SK-N-SH (cell line): ENCODE measurements around the gene CSTPP1. TPM values are rescaled to one million over a fixed set of nuclear protein-coding genes. Genes with fewer than 3 reads are reported as not detected.
"Not testable (repeated sequence)": the region's sequence is repeated elsewhere in the genome, so short reads cannot be mapped to it uniquely, and the experiment has no call there.

Source experiments
- CTCF ChIA-PET: fragments of 300-600, 350-600 bp; formaldehyde crosslinking; extraction: SDS; loops from one replicate; lab custom pipeline; 2021; lab: Yijun Ruan, JAX
- POLR2A ChIA-PET: fragments of 350-600 bp; sonication (Branson Sonifier 250); formaldehyde crosslinking; extraction: SDS; loops from one replicate; lab custom pipeline; 2020; ENCODE audit warnings: antibody characterized with exemption, inconsistent platforms; lab: Yijun Ruan, JAX
- DNase-seq: peaks from one replicate; pipeline ENCODE4 v3.0.0; 2012
- H2AFZ ChIP-seq: fragments of 200-600 bp; sonication (generic); 2 replicates; pipeline ENCODE4 v1.8.1; 2016; ENCODE audit warnings: antibody characterized with exemption, mild to moderate bottlenecking, low read depth
- H3F3A ChIP-seq: fragments of 200-600 bp; sonication (generic); replicated peaks from 2 replicates; pipeline ENCODE3; 2016; ENCODE audit warnings: antibody characterized with exemption, mild to moderate bottlenecking; ENCODE audit not compliant: insufficient read depth
- H3K27ac ChIP-seq, 2 experiments: fragments of 200-500 bp in 1 of 2; fragments of 200-600 bp in 1 of 2; sonication (Bioruptor generic) in 1 of 2; sonication (generic), shearing (Covaris generic) in 1 of 2; 2 replicates each; pipeline versions ENCODE4 v1.5.1 to v1.6.1; 2014 to 2016; ENCODE audit warnings: low read depth in 2 of 2, inconsistent platforms in 1 of 2, low read length in 1 of 2, mild to moderate bottlenecking in 1 of 2, mixed read lengths in 1 of 2
- H3K27me3 ChIP-seq: fragments of 200-600 bp; sonication (generic), shearing (Covaris generic); 2 replicates; pipeline ENCODE4 v1.6.1; 2016; ENCODE audit warnings: mixed run types; ENCODE audit not compliant: insufficient read depth
- H3K36me3 ChIP-seq, 2 experiments: fragments of 200-500 bp in 1 of 2; fragments of 200-600 bp in 1 of 2; sonication (Bioruptor generic) in 1 of 2; sonication (generic) in 1 of 2; replicated peaks in 1 of 2; 2 replicates each; pipeline versions ENCODE3 to v1.5.1; 2014 to 2016; ENCODE audit warnings: low read length in 1 of 2, mild to moderate bottlenecking in 1 of 2; ENCODE audit not compliant: insufficient read depth in 2 of 2, control insufficient read depth in 1 of 2
- H3K4me1 ChIP-seq, 2 experiments: fragments of 200-500 bp in 1 of 2; fragments of 200-600 bp in 1 of 2; sonication (Bioruptor generic) in 1 of 2; sonication (generic), shearing (Covaris generic) in 1 of 2; 2 replicates each; pipeline versions ENCODE4 v1.5.1 to v1.6.1; 2014 to 2016; ENCODE audit warnings: low read depth in 1 of 2, low read length in 1 of 2, mixed run types in 1 of 2; ENCODE audit not compliant: insufficient read depth in 2 of 2, control insufficient read depth in 1 of 2
- H3K4me2 ChIP-seq: fragments of 200-600 bp; sonication (generic), shearing (Covaris generic); 2 replicates; pipeline ENCODE4 v1.6.1; 2017; ENCODE audit warnings: mixed run types
- H3K4me3 ChIP-seq, 2 experiments: fragments of 200-500 bp in 1 of 2; fragments of 200-600 bp in 1 of 2; sonication (Bioruptor generic) in 1 of 2; sonication (generic), shearing (Covaris generic) in 1 of 2; 2 replicates each; pipeline versions ENCODE4 v1.5.1 to v1.8.1; 2014 to 2016; ENCODE audit warnings: low read depth in 2 of 2, inconsistent platforms in 1 of 2, low read length in 1 of 2, mild to moderate bottlenecking in 1 of 2, mixed read lengths in 1 of 2, moderate library complexity in 1 of 2
- H3K79me2 ChIP-seq: fragments of 200-600 bp; sonication (generic); 2 replicates; pipeline ENCODE4 v1.8.1; 2017; ENCODE audit warnings: mild to moderate bottlenecking; ENCODE audit not compliant: insufficient read depth
- H3K9ac ChIP-seq: fragments of 200-600 bp; sonication (generic); 2 replicates; pipeline ENCODE4 v1.6.1; 2017; ENCODE audit warnings: mixed run types
- H3K9me2 ChIP-seq: fragments of 200-600 bp; sonication (generic); 2 replicates; pipeline ENCODE4 v1.6.1; 2017; ENCODE audit warnings: mixed run types
- H3K9me3 ChIP-seq: fragments of 200-600 bp; sonication (generic); 2 replicates; pipeline ENCODE4 v1.6.1; 2017; ENCODE audit warnings: mixed run types, mild to moderate bottlenecking, moderate library complexity
- H4K20me1 ChIP-seq: fragments of 200-600 bp; sonication (generic); 2 replicates; pipeline ENCODE4 v1.6.1; 2017; ENCODE audit warnings: mild to moderate bottlenecking, mixed run types; ENCODE audit not compliant: insufficient read depth
- CTCF ChIP-seq: fragments of 200-600 bp; sonication (generic); IDR thresholded peaks from 2 replicates; pipeline ENCODE4 v1.6.1; 2017; ENCODE audit warnings: antibody characterized with exemption, mild to moderate bottlenecking, moderate library complexity
- EP300 ChIP-seq, 2 experiments: IDR thresholded peaks; 2 replicates each; pipeline versions ENCODE4 v1.4.0 to v1.6.1; 2012; ENCODE audit warnings: borderline replicate concordance in 1 of 2, low read depth in 1 of 2, low read length in 1 of 2
- EZH2phosphoT487 ChIP-seq: fragments of 200-600 bp; sonication (generic); IDR thresholded peaks from 2 replicates; pipeline ENCODE4 v1.6.1; 2017; ENCODE audit warnings: low read depth, mixed run types, mild to moderate bottlenecking, antibody characterized with exemption, moderate library complexity, borderline replicate concordance
- MAX ChIP-seq: IDR thresholded peaks from 2 replicates; pipeline ENCODE4 v1.4.0; 2012; ENCODE audit warnings: low read depth
- MEF2A ChIP-seq: IDR thresholded peaks from 2 replicates; pipeline ENCODE4 v1.4.0; 2012; ENCODE audit warnings: low read depth, borderline replicate concordance
- MXI1 ChIP-seq: IDR thresholded peaks from 2 replicates; pipeline ENCODE4 v1.6.1; 2012; ENCODE audit warnings: mild to moderate bottlenecking, low read depth, low read length, improper control_type of control experiment
- PBX3 ChIP-seq: IDR thresholded peaks from 2 replicates; pipeline ENCODE4; 2012
- RCOR1 ChIP-seq: fragments of 150-350 bp; IDR thresholded peaks from 2 replicates; pipeline ENCODE4 v1.6.1; 2017; ENCODE audit warnings: antibody characterized with exemption, low read length
- REST ChIP-seq: IDR thresholded peaks from 2 replicates; pipeline ENCODE4 v1.6.1; 2012; ENCODE audit warnings: mild to moderate bottlenecking, low read depth, low read length, moderate library complexity
- RFX5 ChIP-seq: IDR thresholded peaks from 2 replicates; pipeline ENCODE4 v1.6.1; 2012; ENCODE audit warnings: mild to moderate bottlenecking, improper control_type of control experiment, low read length
- RXRA ChIP-seq: IDR thresholded peaks from 2 replicates; pipeline ENCODE4 v1.4.0; 2012; ENCODE audit warnings: low read depth, mild to moderate bottlenecking, borderline replicate concordance
- WGBS: methylation state at CpG from one replicate; pipeline ENCODE4 v1.1.6; 2017; ENCODE audit warnings: low lambda C conversion rate; 5-methylcytosine and 5-hydroxymethylcytosine counted together
- polyA plus RNA-seq, 3 experiments: library from polyadenylated mRNA; depleted of rRNA; stranded (reverse); fragments of >200 nt; gene quantifications; 2 replicates each; pipeline ENCODE4 v1.2.3, GENCODE V29; 2012

The CSTPP1 gene
- polyA plus RNA-seq, 1 of the 3 experiments (the other 2 are of a cell fraction): 85.7 TPM

- TF ChIP-seq CTCF (no peak), RCOR1 (no peak), RFX5 (no peak), MAX (no peak), MEF2A (no peak), EP300 (IDR thresholded peaks at IDR 0.05; ENCODE audit: borderline replicate concordance in 1 of 2, low read depth in 1 of 2, low read length in 1 of 2) (no peak), PBX3 (peak; percentile 6; the same call in 1 of the 2 replicates), EZH2phosphoT487 (no peak), REST (no peak), RXRA (no peak), MXI1 (no peak)
Observed at GRCh38 chr11:46991391-46991790, 54.8 kb downstream of the CSTPP1 start (continued).

GRCh38 chr11:46992386-46992785 lies 55.8 kb downstream of the CSTPP1 start:
- H4K20me1 ChIP-seq, H3K27me3 ChIP-seq, H3K9ac ChIP-seq, CTCF ChIA-PET, H3K9me2 ChIP-seq, H3K4me1 ChIP-seq, POLR2A ChIA-PET, DNase-seq, H3K4me3 ChIP-seq, H3K4me2 ChIP-seq, H2AFZ ChIP-seq, H3K27ac ChIP-seq, H3K9me3 ChIP-seq: not testable (repeated sequence)
- peaks cover 24% of the 10 kb centered on the region; the same call in 1 of the 2 replicates for H3K79me2 ChIP-seq
- peaks cover 2 to 28% of the 10 kb centered on the region in 2 experiments for H3K36me3 ChIP-seq
- WGBS: 80% methylated on average over 2 of the region's 2 CpGs
- peaks cover 17% of the 10 kb centered on the region for H3F3A ChIP-seq

- not testable (repeated sequence) for H3K36me3 ChIP-seq, H3K9me2 ChIP-seq, H3K27ac ChIP-seq, H4K20me1 ChIP-seq, H3F3A ChIP-seq, H3K4me2 ChIP-seq, H3K9me3 ChIP-seq, DNase-seq, H2AFZ ChIP-seq, H3K4me3 ChIP-seq, H3K27me3 ChIP-seq, H3K9ac ChIP-seq
- CTCF ChIA-PET: interaction anchor here (0.8 to 1.1 kb wide), 3 partner anchors 16 to 81 kb away, joined by 3 read pairs; no protein-coding TSS in a partner anchor
- WGBS: 96% methylated on average over 14 of the region's 14 CpGs
- H3K4me1 ChIP-seq: peaks cover 9 to 33% of the 10 kb centered on the region in 2 experiments
- H3K79me2 ChIP-seq: peaks cover 34% of the 10 kb centered on the region
- POLR2A ChIA-PET: interaction anchor here (0.6 kb wide), 1 partner anchor 32 kb away, joined by 3 read pairs; no protein-coding TSS in a partner anchor
Observed at GRCh38 chr11:46997796-46998195, 61.2 kb downstream of the CSTPP1 start.
